Measurements from ENCODE around the gene SLC7A5.
"Not testable (repeated sequence)": the region's sequence is repeated elsewhere in the genome, so short reads cannot be mapped to it uniquely, and the experiment has no call there.

SLC7A5 gene

DNA sequence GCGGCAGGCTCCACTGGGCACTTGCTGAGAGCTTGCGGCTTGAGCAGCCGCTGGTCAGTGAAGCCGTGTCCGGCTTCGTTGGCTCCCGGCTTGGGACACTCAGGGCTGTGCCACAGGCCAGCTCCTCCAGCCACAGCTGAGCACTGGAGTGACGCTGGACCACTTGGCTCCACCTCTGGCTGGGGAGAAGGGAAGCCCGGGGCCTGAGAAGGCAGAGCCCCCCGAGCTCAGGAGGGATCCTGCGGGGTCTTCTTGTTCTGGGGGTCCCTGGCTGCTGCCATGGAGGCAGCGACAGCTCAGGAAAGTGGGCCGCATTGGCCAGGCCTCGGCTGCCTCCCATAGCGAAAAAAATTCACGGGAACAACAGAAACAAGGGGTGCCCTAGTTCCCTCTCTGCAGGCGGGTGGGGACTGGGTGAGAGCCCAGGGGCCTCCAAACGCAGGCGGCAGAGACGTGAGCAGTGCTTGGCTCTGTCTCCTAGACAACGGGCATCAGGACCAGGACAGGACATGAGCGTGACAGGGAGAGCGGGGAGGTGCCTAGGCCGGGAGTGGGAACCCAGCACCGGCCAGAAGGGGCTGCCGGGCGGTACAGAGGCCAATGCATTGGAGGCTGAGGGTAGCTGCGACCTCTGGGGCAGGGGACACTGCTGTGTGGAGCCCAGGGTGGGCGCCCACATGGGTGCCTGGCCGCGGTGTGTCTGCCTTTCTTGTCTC, 37.7 kb downstream of the SLC7A5 start:
- no peak for DNase-seq

DNA sequence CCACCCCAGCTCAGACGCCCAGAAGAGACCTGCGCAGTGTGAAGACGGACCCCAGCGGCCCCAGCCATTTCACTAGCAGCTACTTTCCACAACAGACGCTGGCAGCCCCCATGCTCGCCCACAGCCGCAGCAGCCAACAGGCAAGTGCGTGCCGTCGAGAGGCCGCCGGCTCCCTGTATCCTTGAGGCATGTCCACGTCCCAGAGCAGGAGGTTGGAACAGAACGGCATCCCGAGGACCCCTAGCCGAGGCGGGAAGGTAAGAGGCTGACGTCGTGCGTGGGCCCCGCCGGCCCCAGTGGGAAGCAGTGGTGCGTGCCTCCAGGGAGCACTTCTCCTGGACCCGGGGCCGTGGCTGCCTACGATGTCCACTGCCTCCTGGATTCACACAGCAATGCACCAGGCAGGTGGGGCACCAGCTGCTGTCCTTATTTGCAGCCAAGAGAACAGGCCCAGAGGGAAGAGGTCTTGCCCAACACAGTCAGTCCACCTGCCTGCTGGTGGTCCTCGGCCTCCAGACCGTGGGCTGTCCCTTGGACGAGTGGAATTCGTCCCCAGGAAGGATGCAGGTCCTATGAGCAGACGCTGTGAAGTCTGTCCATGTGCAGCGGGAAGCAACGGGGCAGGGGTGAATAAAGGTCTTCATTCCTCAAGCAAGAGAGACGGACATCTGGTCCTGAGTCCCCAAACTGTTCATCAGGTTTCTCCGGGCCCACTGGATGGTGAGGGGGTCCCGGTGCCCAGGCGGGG, 38.5 kb downstream of the SLC7A5 start:
- no peak for DNase-seq

DNA sequence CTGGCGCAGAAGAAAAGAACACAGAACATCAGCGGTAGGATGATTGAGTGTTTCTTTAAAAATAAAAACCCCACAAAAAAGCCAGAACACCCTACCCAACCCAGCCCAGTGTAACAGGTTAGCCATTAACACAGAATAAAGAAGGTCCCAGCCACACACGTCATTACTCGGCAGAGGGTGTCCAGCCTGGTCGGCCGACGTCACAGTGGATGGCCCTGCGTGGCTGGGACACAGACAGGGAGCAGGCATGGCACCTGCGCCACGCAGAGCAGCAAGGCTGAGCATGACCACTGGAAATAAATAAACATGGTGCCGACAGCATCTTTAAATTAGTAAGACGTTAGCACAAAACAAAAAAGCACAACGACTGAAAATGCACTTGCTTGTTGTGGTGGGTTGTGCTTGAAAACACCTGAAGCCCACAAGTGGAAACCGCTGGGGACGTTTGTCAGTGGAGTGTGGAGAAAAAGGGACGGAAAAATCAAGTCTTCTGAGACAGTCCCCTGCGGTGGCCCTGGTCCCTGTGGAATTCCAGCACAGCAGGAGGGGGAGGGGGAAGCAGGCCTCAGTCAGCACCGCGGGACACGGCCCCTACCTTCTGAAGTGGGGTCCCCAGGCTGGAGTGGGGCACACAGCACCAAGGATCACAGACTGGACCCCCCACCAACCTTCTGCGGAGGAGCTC, 39.2 kb downstream of the SLC7A5 start:
- no peak for DNase-seq

DNA sequence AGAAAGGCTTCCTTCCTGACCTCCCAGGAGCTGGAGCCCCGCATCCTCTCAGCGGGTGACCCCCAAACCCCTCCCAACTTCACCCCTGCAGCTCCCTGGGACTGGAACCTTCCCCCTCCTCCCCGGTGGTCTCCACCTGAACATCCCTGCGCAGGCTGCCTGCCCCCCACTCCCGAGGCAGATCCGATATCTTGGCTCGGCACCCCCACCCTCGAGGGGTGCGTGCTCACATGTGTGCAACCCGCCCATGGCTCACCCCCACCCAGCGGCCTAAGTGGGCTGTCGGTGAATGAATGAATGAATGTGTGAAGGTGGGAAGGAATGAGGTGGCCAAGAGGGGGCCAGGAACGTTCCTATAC, 39.7 kb downstream of the SLC7A5 start:
- no peak for DNase-seq

DNA sequence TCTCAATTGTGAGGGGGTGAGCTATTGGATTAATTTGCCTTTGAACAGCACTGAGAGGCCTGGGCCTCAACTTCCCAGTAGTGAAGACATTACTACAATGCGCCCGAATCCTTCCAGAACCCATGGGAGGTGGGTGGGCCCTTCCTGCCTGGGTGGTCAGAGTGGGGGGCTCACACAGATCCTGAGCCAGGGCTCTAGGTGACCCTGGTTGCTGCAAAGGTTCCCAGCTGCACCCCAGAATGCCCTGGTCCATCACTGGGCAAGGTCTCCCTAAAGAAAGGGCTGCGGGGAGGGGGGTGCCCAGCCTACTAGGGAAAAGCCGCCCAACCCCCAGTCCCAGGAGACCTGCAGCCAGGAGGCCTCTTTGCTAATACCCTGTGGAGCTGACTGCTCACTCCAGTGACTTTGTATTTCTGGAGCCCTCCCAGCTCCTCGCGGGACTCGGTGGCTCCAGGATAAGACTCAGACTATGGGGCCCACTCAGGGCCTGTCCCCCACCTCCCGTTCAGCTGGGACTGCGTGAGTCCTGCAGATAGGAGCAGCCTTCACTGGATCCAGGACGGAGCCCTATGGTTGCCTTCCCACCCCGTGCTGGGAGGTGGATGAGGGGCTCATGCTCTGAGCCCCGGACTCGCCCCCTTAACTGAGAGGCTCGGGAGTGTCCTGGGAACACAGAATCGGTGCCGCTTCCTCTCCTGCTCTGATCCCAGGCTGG, 40.2 kb downstream of the SLC7A5 start:
- DNase-seq: no peak

DNA sequence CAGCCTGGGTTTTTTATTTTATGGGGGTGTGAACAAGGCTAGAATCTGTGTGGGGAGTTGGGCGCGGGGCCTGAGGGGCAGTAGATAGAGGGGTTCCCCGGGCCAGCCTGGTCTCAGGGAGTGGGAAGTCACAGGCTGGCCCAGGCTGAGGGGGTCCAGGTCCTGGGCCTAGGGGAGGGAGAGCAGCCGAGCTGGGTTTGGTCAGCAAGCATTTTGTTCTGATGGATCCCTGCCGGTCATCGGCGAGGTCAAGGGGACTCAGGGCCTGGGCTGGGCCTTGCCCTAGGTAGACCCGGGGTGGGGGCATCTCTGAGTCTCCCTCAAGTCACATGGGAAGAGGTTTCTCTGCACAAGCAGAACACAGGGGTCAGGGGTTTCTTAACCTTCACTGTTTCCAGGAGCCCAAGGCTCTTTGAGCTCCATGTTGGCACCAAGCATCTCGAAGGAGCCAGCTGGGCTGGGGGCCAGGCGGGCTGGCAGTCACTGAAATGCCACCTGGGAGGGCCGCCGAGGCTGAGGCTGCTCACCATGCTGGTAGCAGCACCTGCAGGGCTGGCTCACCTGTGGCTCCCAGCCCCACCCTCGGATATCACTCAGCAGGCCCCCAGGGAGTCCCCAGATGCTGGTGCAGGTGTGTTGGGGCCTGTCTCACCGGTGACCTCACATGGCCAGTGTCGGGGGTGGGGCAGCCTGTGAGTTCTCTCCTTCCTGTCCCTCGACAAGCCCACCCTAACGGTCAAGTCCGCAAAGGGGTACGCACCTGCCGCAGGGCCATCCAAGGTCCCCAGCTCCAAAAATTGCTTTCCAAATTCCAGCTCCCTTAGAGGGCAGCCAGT, 41.0 kb downstream of the SLC7A5 start:
- DNase-seq: peak in 1 of 2 experiments; percentile 39

DNA sequence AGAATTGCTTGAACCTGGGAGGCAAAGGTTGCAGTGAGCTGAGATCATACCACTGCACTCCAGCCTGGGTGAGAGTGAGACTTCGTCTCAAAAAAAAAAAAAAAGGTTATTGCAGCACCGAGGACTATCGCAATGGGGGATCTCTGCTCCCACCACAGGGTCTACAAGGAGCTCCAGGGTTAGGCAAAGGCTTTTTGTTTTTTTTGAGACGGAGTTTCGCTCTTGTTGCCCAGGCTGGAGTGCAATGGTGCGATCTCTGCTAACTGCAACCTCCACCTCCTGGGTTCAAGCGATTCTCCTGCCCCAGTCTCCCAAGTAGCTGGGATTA, 41.8 kb downstream of the SLC7A5 start:
- DNase-seq: not testable (repeated sequence)

DNA sequence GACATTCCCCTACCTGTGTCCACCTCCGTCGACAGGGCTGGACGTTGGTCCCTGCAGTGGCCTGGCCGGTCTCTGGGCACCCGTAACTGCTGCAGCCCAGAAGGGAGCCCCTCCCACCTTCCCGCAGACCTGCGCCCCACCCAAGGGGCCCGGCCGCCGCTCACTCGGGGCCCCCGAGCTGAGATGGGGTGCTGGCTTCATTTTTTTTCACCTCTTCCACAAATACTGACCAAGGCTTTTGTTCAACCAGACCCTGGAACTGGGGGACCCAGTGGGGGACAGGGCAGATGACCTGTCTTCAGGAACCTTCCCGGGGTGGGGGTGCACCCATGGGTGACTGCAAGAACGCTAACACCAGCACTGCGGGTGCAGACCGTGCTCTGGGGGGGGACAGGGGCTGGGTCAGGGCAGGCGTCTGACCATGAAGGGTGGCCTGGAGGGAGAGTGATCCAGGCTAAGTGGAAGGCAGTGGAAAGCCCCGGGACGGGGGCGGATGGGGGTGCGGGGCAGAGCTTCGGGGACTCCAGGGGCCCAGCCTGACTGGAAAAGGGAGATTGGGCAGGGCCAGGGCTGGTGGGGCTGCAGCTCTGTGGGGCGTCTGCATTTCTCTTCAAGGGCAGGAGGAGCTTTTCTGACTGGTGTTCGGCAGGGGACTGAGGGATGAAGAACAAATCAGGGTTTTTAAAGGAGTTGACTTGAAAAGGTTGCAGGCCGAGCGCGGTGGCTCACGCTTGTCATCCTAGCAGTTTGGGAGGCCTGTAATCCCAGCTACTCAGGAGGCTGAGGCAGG, 42.3 kb downstream of the SLC7A5 start:
- no peak for DNase-seq

DNA sequence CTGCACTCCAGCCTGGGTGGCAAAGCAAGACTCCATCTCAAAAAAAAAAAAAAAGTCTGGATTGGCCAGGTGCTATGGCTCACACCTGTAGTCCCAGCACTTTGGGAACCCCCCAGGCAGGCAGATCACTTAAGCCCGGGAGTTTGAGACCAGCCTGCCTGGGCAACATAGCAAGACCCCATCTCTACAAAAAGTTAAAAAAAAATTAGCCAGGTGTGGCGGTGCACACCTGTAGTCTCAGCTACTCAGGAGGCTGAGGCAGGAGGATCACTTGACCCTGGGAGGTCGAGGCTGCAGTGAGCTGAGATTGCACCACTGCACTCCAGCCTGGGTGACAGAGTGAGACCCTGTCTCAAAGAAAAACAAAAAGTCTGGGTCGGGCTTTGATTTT, 42.9 kb downstream of the SLC7A5 start:
- DNase-seq: not testable (repeated sequence)

DNA sequence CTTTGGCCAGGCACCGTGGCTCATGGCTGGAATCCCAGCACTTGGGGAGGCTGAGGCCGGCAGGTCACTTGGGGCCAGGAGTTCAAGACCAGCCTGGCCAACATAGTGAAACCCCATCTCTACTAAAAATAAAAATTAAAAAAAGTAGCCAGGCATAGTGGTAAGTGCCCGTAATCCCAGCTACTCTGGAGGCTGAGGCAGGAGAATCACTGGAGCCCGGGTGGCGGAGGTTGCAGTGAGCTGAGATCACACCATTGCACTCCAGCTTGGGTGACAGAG, 43.5 kb downstream of the SLC7A5 start:
- not testable (repeated sequence) for DNase-seq

DNA sequence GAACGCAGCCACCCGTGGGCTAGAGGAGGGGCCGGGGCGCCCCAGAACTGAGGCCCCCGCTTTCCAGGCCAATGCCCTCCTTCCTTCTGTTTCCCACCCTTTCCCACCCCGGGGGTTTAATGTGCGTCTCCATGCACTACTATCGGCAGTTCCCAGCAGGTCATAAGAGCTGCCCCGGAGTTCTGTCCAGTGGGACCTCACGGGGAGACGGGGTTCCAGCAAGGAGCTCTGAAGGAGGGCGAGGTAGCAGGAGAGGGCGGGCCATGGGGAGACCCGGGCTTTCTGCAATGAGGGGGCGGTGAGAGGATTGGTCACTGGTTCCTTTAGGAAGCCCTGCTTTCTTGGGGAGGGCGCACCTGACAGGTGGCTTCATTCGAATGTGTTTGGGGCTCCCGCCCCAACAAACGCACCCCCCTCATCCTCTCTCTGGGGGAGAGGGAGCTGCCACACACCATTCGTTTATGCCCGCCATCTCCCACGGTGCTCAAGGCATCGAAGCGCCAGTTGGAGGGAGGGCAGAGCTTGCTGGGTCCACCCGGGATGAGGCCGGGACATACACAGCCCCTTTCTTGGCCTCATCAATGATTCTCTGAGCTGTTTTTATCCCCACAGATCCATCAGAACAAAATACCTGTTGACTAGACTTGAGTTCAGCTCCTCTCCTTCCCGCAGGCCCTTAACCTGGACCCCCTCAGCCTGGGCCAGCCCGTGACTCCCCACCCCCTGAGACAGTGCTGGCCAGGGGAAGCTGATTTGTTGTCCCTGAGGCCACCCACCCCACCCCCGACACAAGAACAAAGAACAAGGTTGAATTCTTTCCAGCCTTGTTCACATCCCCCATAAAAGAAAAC, 44.1 kb downstream of the SLC7A5 start:
- DNase-seq: no peak

DNA sequence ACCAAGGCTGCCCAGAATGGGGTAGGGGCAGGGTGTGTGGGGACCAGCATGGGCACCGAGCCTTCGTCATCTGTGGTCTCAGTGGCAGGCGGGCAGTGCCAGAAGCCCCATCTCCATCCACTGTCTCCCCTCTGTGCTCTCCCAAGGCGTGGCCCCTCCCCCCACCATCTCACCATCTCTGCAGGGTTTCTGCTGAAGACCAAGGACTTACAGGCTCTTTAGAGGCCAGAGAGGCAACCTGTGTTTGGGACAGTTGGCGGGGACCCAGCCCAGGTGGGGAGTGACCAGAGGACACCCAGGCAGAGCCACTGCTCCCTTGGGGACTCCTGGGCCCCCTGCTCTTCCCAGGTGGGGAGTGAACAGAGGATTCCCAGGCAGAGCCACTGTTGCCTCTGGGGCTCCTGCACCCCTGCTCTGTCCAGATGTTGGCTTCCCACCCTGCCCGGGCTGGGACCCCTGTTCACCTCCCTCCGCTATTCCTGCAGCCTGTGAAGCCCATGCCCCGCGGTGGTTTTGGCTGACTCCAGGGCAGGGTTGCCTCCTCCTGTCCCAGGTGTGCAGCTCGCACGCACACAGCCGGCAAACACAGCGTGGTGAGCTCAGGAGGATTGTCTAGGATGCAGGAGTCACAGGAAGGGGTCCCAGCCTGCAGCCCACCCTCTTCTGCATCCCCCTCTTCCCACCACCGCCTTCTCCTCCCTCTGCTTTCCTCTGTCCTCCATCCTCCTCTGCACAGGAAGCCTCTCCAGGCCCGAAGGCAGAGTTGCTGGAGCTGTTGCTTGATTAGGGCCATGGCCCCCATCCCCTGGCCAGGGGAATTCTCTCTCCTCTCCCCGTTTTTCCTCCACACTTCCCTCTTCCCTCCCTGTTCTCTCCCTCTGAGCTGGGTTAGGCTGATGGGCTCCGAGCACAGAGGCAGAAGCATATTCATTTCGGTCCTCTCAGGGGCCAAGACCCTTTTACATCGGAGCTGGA, 45.0 kb downstream of the SLC7A5 start:
- DNase-seq: no peak

DNA sequence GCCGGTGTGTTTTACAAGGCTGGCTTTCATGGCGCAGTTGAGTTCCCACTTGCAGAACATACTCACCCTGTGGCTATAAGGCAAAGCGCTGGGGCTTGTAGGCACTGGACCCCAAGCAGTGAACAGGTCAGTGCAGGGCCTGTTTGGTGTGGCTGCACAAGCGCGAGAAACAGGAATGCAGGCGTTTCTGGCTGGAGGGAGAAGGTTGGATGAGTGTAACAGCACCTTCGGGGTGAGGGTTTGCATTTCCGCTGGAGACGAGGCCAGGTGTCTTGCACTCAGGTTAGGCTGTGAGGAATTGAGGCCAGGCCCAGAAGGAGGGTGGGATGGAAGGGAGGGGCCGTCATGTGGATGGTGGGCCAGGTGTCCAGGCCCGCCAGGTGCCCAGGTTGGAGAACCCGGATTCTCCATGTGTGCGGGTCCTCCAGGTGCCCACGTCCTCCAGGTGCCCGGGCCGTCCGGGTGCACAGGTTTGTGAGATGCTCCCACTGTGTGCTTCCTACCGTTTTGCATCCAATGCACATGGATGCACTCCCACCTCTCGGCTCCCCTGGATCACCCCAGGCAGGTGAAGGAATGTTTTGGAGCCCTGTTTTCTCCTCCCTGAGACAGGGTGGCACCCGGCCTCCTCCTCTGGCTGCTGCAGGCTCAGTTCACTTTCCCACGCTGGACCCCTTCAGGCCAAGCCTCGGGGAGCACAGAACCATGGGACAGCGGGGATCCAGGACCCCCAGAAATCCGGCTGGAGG, 46.0 kb downstream of the SLC7A5 start:
- peak in 1 of 2 experiments; percentile 57 for DNase-seq

DNA sequence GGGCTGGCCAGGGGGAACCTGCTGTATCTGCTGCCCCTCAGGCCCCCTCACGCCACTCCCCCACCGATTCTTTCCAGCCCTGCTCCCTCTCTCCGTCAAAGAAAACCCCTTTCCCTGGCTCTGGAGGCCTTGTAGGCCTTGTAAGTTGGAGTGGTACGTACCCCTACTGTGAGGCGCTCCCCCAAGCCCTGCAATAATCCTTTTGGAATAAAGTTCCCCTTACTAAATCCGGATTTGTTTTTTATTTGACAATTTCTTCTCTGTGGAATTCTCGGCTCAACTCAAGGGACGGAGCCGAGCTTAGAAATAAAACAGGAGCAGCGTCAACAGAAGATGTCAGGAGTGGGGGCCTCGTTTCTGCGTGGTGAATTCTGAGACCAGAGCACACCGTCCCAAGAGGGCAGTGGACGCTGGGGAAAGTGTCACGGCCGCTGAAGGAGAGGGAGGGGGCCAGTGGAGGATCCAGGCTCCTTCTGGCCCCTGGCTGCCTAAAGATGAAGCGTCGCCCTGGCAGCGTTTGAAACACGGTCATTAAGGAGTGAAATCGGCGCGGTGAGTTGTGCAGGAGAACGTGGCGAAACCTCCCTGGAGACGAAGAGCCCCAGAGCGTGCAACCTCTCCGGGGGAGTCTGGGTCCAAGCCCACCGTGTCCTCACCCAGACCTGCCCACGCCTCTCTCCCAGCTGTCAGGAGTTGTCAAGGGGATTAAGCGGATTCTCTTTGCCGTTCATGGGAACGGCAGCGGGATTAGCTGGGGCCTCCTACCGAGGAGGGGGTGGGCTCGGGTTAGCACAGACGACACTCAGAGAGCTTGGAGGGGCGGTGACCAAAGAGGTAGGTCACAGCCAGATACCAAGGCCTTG, 47.0 kb downstream of the SLC7A5 start:
- DNase-seq: peak; percentile 95 to 97

DNA sequence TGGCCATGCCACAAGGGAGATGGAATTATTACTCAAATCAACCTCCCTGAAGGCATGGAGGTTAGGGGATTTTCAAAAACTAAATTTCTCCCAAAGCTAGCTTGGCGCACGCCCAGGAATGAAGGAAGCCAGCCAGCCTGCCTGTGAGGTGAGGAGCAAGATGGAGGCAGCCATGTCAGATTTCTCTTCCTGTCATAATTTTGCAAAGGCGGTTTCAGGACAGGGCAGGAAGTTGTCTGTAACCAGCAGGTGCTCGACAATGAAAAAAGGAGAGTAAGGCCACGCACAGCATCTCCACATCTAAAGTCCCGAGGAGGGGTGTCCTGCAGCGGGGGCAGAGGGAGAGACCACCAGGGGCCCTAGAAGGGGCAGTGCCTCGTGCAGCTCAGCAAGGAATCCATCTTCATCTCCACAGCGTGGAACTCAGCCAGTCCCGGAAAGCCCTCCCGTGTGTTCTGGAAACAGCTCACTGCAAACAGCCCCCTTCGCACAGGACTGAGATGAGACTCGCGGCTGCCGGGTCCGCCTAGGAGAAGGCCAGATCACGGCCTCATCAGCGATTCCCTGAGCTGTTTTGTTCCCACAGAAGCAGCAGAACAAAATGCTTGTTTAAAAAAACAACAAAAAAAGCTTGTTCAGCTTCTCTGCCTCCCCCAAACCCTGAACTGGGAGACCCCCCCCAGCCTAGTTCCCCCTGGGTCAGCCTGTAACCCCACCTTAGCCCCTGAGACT, 47.8 kb downstream of the SLC7A5 start:
- DNase-seq: no peak

DNA sequence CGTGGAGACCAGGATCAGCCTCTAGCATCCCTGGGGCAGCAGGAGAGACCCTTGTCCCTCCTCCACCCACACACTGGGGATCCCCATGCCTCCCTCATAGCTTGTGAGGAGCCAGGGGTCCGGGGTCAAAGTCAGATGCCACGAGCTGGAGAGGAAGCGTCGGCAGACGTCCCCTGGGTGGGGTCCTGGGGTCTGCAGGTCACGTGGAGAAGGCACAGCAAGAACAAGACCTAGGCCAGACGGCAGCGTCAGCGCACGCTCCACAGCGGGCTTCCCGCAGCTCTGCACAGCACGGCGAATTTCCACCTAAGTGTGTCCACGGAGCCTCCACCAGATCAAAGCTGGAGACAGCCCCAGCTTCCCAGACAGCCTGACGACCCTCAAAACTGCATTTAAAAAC, 49.3 kb downstream of the SLC7A5 start:
- DNase-seq: no peak

DNA sequence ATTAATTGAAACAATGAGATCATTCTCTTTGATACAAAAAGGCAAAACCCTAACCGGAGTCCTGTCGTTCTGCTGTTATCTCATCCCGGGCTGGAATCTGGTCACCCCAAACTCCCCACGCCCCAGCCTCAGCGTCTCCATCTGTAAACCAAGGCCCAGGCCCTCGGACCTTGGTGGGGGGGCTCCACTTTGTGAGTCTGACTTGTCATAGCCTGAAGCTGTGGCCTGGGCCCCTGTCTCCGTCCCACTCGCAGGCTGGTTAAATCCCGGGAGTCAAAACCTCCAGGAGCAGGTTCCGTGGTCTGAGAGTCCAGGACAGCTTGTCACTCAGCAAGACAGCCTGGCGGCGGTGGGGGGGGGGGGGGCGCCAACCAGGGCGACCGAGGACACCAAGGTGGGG, 50.0 kb downstream of the SLC7A5 start:
- no peak for DNase-seq

All from NCI-H524 (cell line).